Neural cell (in vitro differentiated cells): ENCODE data around the gene POGZ. TPM values are rescaled to one million over a fixed set of nuclear protein-coding genes. Genes with fewer than 3 reads are reported as not detected.

Experiments used
- polyA plus RNA-seq: library from polyadenylated mRNA; depleted of rRNA; stranded (reverse); fragments of >200 nt; gene quantifications from 2 replicates; pipeline ENCODE4 v1.2.3, GENCODE V29; 2014
- small RNA-seq, 3 experiments: library from RNA; depleted of rRNA; stranded (forward); fragments of <200 nt; gene quantifications; one replicate each; pipeline ENCODE3, GENCODE V24; 2012

The POGZ gene
- polyA plus RNA-seq, 1 donor from 2014 or later, result 50.2 TPM

Small RNA genes within 50 kb of the gene (small RNA-seq; reads per million reads assigned to genes)
- 0.08 to 1.1 (median 0.69) reads per million in 3 experiments for gene RNY4P25

Other genes with a start within 250 kb of the POGZ start
- gene PSMD4, start 204.8 kb downstream of the POGZ start, polyA plus RNA-seq, result 341 and 364 TPM in 2 replicates
- 6.2 and 6.9 TPM in 2 replicates for gene ZNF687, start 177.2 kb downstream of the POGZ start, polyA plus RNA-seq
- 22.8 and 25.8 TPM in 2 replicates for gene PI4KB, start 132.1 kb downstream of the POGZ start, polyA plus RNA-seq
- 36.7 and 56.2 TPM in 2 replicates for gene RFX5, start 112.2 kb downstream of the POGZ start, polyA plus RNA-seq
- gene SELENBP1, start 86.8 kb downstream of the POGZ start, polyA plus RNA-seq, result not detected in 2 replicates
- 695 and 729 TPM in 2 replicates for gene PSMB4, start 59.9 kb downstream of the POGZ start, polyA plus RNA-seq
- 4.4 and 7.5 TPM in 2 replicates for gene CGN, start 51.9 kb upstream of the POGZ start, polyA plus RNA-seq
- gene TUFT1, start 80.8 kb upstream of the POGZ start, polyA plus RNA-seq, result 25.5 and 25.8 TPM in 2 replicates
- gene SNX27, start 152.6 kb upstream of the POGZ start, polyA plus RNA-seq, result 30.2 and 32.4 TPM in 2 replicates